CD4-positive, alpha-beta T cell treated with Interleukin-15 for 1 hour (primary cell): ENCODE results near the gene RNF43.
"Not testable (repeated sequence)": the region's sequence is repeated elsewhere in the genome, so short reads cannot be mapped to it uniquely, and the experiment has no call there.

ENCODE experiments used
- DNase-seq: peaks from one replicate; pipeline ENCODE4 v3.0.0-alpha.2; 2020

RNF43 gene

GRCh38 chr17:58403311-58403710 is 14.0 kb downstream of the RNF43 start:
- no peak for DNase-seq

- DNase-seq = no peak
Observed at GRCh38 chr17:58402679-58403078, 14.7 kb downstream of the RNF43 start.

GRCh38 chr17:58402047-58402446 is 15.3 kb downstream of the RNF43 start:
- no peak for DNase-seq

DNA sequence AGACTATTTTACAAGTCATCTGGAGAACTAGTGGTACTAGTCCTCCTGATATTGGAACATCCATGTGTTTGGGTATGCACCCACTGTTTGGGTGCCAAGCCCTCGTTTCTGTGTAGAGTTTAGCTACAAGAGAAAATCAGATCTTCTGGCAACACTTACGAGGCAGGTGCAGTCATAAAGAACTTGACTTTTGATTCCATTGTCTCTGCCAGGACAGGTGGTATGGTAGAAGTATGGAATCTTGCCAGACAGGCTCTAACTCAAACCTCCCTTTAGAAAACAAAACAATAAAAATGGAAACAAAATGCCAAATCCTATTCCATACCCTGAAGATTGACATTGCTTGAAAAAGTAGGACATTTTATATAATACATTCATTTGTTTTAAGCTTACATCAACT is 16.0 kb downstream of the RNF43 start:
- no peak for DNase-seq

- DNase-seq = no peak
Observed at GRCh38 chr17:58400826-58401225, 16.5 kb downstream of the RNF43 start.

DNA sequence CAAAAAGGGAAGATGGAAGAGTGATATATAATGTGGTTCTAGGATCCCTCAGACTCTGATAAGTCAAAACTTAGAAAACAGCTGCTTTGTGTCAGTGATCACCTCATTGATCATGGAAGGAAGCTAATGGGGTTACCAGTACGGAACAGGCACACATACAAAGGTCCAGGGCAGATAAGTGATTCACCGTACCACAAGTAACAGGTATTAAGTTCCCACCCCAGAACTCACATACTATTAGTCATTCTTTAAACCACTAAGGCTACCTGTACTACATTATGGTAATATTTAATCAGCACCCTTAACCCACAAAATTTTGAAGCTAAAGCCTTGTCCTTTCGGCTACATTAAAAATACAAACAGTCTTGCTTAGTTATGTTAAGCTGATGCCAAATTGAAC is 17.4 kb downstream of the RNF43 start:
- no peak for DNase-seq

DNA sequence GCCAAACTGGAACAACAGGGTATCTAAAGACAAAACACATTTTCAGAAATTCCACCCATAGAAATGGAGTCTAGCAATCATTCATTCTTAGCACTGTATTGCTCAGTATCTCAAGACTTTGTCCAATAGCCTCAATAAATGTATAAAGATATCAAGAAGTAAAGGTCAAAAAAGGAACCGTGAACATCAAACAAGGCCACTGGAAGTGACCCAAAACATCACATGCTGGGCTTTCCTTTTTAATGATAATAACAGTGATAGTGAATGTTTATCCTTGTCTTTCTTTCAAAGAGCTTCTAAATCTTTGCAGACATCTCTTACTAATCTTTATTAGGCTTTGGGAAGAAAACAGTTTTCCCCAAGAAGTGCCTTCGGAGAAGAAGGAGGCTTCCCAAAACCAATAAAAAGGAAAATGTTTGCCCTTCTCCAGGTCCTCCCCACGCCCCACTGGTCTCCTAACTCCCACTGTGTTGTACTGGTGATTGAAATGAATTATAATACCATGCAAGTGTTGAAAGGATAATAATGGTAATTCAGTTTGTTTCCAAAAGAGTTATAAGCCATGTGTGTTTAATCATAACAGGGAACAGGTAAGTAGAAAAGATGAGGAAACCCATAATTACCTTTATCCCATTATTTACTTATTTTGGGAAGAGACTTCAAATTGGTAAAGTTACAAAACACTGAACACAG is 18.6 kb downstream of the RNF43 start:
- no peak for DNase-seq

- DNase-seq = not testable (repeated sequence)
Observed at GRCh38 chr17:58397421-58397820, 19.9 kb downstream of the RNF43 start.

GRCh38 chr17:58396173-58396572 is 21.2 kb downstream of the RNF43 start:
- DNase-seq = no peak

DNA sequence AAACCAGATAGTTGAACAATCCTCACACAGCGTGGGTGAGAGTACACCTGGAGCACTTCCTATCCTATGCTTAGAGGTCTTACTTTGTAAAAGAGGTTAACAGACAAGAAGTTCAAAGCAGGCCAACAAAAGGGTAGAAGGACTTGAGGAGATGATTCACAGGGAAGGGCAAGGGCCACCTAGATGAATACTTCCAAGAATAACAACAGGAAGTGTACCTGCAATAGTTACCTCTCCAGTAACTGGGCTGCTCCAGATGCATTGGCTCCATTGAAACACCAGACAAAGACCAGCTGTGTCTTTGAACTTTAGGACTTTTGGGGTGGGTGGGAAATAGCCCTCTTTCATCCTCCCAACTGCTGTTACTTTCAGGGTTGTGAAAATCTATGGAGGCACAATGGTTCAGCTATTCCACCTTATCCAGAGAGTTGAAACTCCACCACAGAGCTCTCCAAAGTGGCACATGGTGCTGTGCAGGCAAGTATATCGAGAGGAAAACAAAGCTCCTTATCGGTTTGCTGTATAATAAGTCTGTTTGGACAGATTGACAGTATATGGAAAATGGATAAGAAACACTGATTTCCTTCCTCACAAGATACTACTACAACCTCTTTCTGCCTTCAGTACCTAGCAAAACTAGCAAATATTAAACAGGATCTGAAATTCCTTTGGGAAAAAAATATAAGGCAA is 22.7 kb downstream of the RNF43 start:
- no peak for DNase-seq

DNA sequence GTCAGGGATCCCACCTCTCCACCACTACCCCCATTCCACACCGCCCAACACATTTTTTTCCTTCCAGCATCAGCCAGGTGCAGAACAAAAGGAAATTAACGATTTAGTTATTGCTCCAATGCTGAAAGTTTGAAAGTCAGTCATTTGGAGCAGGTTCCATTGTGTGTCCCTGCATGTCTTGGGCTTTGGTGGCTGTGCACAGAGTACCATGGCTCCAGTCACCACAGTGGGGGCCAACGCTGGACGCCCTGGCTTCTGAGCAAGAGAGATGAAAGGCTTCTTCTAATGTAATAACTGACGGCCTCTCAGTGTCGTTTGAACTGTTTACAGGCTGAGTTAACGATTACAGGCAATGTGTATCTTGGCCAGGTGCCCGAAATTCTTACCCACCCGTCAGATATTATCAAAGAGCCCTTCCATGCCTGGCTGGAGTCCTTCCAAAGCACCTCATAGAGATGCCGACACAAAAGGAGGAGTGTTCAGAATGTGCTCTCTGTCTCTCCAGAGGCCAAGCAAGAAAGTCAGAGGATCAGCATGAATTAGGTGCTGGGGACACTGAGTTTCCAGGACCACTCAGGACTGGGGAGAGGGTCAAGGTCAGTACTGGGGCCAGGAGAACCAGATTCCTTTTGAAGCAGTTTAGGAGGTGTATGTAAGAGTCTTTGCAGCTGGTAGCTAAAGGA is 25.9 kb downstream of the RNF43 start:
- no peak for DNase-seq

DNA sequence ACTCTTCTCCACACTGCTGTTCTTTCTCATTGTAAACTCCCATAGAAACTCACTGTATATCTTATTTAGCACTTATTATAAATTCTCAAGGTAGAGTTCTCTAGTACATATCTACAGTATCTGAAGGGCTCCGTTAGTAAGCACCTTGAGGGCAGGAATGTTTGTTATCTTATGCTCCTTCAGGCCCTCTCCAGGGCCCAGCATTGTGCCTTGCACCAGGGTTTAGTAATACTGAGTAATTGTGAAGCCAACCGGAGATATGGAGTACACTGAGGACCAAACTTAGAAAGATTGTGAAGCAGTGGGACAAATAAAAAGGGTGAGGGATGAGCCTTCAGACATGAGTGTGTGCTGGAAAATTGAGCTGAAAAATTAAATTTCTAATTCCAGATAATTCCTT is 26.4 kb downstream of the RNF43 start:
- DNase-seq = no peak

- DNase-seq = no peak
Observed at GRCh38 chr17:58388302-58389190, 28.8 kb downstream of the RNF43 start.

GRCh38 chr17:58387834-58388233 is 29.5 kb downstream of the RNF43 start:
- no peak for DNase-seq

DNA sequence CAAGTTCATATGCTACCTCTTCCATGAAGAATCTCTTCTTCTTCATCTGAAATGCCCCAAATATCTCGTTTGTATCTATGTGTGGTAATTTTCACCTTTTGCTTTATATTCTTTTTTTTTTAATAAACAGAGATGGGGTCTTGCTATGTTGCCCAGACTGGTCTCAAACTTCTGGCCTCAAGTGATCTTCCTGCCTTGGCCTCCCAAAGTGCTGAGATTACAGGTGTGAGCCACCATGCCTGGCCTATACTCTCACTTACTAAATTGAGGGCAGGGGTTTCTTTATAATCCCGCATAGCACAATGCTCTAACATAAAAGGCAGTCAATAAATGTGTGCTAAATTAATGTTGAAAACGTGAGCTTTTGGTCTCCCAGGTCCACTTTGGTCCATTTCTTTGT is 30.6 kb downstream of the RNF43 start:
- no peak for DNase-seq

GRCh38 chr17:58385359-58385899 is 31.9 kb downstream of the RNF43 start:
- DNase-seq = no peak

DNA sequence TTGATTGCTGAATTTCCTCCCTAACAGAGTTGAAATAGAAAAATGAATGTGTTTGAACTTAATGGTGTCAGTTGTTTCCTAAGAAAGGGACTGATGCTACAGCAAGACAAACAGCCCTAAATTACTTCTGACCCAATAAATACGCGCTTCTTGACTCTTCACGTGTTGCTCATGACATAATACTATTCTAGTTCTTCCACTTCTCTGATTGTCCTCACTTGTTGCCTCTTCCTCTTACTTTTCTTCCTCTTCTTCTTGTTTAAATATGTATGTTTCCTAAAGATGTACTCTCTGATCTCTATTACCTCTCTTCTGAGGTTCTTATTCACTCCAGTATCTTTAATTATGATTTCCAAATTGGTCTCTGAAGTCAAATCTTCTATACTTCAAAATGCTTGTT is 32.4 kb downstream of the RNF43 start:
- DNase-seq = no peak

DNA sequence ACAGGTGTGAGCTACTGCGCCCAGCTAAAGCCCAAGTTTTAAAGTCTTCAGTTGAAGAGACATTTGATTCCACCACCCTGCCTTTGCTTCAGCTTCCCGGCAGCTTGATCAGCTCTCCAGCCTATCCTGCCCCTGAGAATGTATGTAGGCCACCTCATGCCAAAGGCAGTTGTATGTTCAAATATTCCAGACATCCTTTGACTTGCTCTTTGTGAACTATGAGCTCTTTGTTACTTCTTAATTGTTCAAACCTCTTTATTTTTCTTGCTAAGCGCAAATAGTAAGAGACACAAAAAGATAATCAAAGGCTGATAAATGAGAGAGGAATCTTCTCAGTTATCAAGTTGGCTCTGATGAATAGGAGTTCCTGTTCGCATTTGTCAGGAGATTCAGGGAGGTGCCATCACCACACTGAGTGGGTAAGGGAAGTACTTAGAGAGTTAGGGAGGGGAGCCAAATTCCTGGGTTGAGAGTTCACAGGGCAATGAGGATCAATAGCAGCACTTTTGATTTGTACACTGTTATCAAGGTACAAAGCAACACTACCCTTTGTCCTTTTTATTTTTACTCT is 33.4 kb downstream of the RNF43 start:
- no peak for DNase-seq

DNA sequence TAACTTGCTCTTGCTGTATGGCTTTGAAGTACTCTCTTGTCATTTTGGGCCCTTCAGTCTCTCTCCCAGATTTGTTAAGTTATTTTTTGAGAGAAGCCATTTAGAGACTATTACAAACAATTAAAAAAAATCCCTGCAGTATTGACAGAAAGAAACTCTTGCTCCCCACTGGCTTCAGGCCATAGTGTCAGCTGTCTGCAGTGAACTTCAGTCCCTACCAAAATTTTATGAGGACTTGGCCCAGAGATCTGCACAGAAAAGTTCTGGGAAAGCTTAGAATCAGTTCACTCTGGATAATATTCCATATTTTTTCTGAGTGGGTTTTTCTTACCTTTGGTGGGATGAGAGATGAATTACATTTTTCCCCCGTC is 34.5 kb downstream of the RNF43 start:
- no peak for DNase-seq

DNA sequence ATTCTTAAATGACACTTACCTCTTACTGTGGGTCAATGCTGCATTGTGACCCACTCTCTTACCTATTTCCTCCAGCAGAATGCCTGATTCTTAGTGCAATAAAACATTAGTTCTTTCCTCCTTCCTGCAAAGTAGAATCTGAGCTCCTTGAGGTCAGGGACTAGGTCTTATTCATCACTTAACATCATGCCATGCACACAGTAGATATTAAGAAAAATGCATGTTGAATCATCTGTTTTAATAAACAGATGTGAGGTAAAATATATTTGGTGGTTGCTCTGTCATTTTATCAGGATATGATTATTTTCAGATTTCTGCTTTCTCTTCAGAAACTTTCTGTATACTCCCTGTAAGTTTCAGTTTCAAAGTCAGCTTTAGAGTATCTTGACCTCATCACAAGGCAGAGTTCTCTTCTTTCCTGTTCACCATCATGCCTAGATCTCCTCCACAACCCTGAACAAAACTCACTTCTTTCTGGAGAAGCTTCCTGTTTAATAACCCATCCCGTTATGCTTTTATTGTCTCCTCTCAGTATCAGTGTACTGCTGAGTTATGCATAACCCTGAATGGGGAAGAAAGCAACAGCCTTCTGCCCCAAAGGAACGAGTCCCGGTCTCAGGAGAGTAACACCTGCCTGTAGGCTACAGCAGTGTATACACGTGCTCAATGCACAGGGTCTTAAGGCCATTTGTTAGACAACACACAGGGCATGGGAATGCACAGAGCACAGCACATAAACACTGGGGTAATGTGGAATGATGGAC is 35.0 kb downstream of the RNF43 start:
- no peak for DNase-seq

DNA sequence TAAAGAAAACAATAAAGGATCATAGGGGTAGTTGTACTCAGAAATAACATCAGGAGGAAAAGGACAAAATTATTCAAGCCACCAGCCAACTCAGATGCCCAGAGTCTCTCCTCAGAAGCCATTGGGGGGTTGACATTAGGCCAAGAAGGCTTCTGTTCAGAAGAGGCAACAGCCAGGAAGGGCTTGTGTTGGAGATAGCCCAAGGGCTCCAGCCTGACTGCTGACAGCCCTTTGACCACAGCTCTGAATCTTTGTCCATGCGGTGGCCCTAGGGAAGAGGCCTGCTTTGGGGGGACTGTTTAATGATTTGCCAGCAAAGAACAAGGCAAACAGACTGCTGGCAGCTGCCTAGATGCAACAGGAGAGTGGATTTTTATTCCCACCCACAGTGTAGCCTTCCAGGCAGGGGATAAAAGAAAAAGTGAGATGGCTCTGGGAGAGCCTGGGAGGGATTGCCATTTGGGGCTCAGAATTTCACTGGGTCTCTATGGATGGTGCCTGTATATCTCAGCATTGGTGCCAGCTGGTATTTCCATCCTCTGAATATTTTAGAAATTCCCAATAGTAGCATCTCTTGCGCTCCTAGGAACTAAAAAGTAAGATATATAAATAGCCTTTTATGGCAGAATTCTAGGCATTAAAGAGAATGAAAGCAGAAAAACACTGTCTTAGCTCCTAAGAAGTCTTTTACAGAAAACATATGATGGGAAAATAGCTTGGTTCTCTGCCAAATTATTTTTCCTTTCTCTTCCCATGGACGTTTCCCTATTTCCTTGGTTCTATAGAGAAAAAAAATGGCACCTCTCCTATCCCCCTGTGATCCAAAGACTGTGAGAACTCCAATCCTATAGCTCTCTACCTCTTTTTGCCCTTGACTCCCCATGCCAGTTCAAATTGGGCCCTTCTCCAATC is 36.0 kb downstream of the RNF43 start:
- no peak for DNase-seq
